SU-DHL-6 (cell line): ENCODE measurements around the gene C4BPB.

Experiments
- H2AFZ ChIP-seq: fragments of 200-600 bp; sonication (generic); 2 replicates; pipeline ENCODE4 v1.6.1; 2014; ENCODE audit warnings: low read depth, mild to moderate bottlenecking, moderate library complexity, mixed read lengths, antibody characterized with exemption, low read length; ENCODE audit not compliant: severe bottlenecking
- H3F3A ChIP-seq: fragments of 200-600 bp; shearing (Covaris generic); 2 replicates; pipeline ENCODE4 v1.6.0; 2016; ENCODE audit warnings: antibody characterized with exemption, mild to moderate bottlenecking; ENCODE audit not compliant: insufficient read depth
- H3K27ac ChIP-seq: fragments of 200-600 bp; sonication (generic); 2 replicates; pipeline ENCODE4 v1.5.1; 2016; ENCODE audit warnings: low read depth, mild to moderate bottlenecking, low read length, moderate library complexity, mixed read lengths
- H3K27me3 ChIP-seq: fragments of 200-600 bp; sonication (generic), shearing (Covaris generic); 2 replicates; pipeline ENCODE4 v1.6.0; 2014; ENCODE audit warnings: mild to moderate bottlenecking, low read length
- H3K36me3 ChIP-seq: fragments of 200-600 bp; sonication (generic); 2 replicates; pipeline ENCODE4 v1.6.1; 2014; ENCODE audit warnings: mild to moderate bottlenecking, low read length, mixed read lengths
- H3K4me2 ChIP-seq: fragments of 300-600, 200-600 bp; shearing (Covaris generic), sonication (generic); 2 replicates; pipeline ENCODE4 v1.6.0; 2014; ENCODE audit warnings: low read length, low read depth, mild to moderate bottlenecking; ENCODE audit not compliant: poor library complexity, severe bottlenecking
- H3K4me3 ChIP-seq: fragments of 200-600 bp; sonication (generic); 2 replicates; pipeline ENCODE4 v1.5.1; 2014; ENCODE audit warnings: antibody characterized with exemption, low read length, mild to moderate bottlenecking, mixed read lengths; ENCODE audit not compliant: insufficient read depth, poor library complexity, severe bottlenecking
- H3K79me2 ChIP-seq: fragments of 200-600 bp; sonication (generic); 2 replicates; pipeline ENCODE4 v1.6.1; 2014; ENCODE audit warnings: mild to moderate bottlenecking, low read length, moderate library complexity; ENCODE audit not compliant: insufficient read depth
- H3K9ac ChIP-seq: fragments of 200-600 bp; sonication (generic); 2 replicates; pipeline ENCODE4 v1.7.0; 2014; ENCODE audit warnings: mild to moderate bottlenecking, low read length
- H3K9me2 ChIP-seq: fragments of 200-600 bp; sonication (generic); replicated peaks from 2 replicates; pipeline ENCODE4 v1.6.1; 2014; ENCODE audit warnings: low read length; ENCODE audit not compliant: insufficient read depth
- H3K9me3 ChIP-seq: fragments of 200-600 bp; sonication (generic); 2 replicates; pipeline ENCODE4 v1.6.1; 2014; ENCODE audit warnings: low read length, mixed read lengths; ENCODE audit not compliant: insufficient read depth
- H4K20me1 ChIP-seq: fragments of 200-600 bp; sonication (generic); 2 replicates; pipeline ENCODE4 v1.6.1; 2014; ENCODE audit warnings: low read depth, mild to moderate bottlenecking, antibody characterized with exemption, low read length, moderate library complexity, mixed read lengths
- EZH2phosphoT487 ChIP-seq: fragments of 200-600 bp; sonication (generic), shearing (Covaris generic); conservative IDR thresholded peaks from 2 replicates; pipeline ENCODE4 v1.6.1; 2018; ENCODE audit warnings: mild to moderate bottlenecking, antibody characterized with exemption, low read length, moderate library complexity, mixed read lengths
- TF ChIP-seq, protein P1 (sequence below): fragments of 200-600 bp; sonication (generic); IDR thresholded peaks from one replicate; pipeline ENCODE4 v1.5.1; 2017; ENCODE audit warnings: antibody characterized with exemption, mild to moderate bottlenecking, low read length, moderate library complexity; ENCODE audit not compliant: insufficient read depth, poor library complexity, severe bottlenecking

C4BPB gene

DNA sequence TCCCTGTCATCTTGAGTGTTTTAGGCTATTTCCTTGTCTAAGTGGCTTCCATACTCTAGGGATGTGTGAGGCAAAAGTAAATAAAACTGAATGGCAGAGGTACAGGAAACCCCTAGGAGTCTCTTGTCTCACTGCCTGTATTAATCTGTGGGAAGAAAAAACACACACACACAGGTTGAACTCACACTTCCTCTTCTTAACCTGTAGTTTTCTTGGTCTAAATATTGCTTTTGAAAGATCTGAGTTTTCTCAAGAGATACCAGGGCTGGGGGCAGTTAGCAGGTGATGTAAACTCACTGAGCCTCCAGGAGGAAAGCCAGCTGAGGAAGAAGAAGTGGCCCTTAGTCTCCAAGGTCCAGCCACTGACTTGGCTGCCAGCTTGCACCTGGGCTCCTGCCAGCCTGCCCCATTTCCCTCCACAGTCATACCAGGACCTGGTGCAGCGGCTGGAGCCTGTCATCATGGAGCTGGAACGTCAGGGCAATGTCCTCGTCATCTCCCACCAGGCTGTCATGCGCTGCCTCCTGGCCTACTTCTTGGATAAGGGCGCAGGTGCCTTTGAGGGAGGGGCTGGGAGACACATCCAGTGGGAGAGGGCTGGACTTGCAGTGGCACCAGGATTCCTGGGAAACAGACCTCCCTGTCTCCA lies 18.7 kb upstream of the C4BPB start:
- Histone ChIP-seq H3K79me2 (no peaks in the 10 kb centered on the region), H3K9ac (no peak overlapping the region), H3K27ac (no peak overlapping the region), H3K36me3 (no peaks in the 10 kb centered on the region), H3F3A (no peaks in the 10 kb centered on the region), H4K20me1 (no peaks in the 10 kb centered on the region), H3K27me3 (no peaks in the 10 kb centered on the region), H3K4me2 (no peak overlapping the region), H3K4me3 (no peak overlapping the region), H3K9me2 (no peaks in the 10 kb centered on the region), H2AFZ (no peak overlapping the region), H3K9me3 (no peaks in the 10 kb centered on the region)
- TF ChIP-seq EZH2phosphoT487 = no peak
- TF ChIP-seq, protein P1, sequence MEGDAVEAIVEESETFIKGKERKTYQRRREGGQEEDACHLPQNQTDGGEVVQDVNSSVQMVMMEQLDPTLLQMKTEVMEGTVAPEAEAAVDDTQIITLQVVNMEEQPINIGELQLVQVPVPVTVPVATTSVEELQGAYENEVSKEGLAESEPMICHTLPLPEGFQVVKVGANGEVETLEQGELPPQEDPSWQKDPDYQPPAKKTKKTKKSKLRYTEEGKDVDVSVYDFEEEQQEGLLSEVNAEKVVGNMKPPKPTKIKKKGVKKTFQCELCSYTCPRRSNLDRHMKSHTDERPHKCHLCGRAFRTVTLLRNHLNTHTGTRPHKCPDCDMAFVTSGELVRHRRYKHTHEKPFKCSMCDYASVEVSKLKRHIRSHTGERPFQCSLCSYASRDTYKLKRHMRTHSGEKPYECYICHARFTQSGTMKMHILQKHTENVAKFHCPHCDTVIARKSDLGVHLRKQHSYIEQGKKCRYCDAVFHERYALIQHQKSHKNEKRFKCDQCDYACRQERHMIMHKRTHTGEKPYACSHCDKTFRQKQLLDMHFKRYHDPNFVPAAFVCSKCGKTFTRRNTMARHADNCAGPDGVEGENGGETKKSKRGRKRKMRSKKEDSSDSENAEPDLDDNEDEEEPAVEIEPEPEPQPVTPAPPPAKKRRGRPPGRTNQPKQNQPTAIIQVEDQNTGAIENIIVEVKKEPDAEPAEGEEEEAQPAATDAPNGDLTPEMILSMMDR = no peak

DNA sequence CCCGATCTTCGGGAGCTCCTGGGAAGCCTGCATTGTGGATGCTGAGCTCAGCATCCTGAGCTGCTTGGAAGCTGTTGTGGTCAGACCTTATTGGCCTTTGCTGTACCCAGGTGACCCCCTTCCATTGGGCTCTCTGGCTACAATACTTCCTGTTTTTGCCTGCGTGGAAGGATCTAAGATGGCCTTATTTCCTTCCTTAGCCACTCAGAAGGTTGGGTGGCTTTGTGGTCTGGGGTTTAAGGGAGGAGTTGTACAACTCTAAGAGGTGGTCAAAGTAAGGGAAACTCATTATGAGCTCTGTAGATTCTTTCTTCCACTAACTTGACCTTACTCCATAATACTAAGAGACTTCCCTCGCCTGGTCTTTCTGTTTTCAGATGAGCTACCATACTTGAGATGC lies 17.8 kb upstream of the C4BPB start:
- no peaks in the 10 kb centered on the region for H3F3A ChIP-seq
- H3K36me3 ChIP-seq = no peaks in the 10 kb centered on the region
- H2AFZ ChIP-seq = no peak overlapping the region
- TF ChIP-seq EZH2phosphoT487 = no peak
- TF ChIP-seq, protein P1 = no peak
- no peaks in the 10 kb centered on the region for H3K27me3 ChIP-seq
- H3K9ac ChIP-seq = no peak overlapping the region
- H3K27ac ChIP-seq = no peak overlapping the region
- no peak overlapping the region for H3K4me2 ChIP-seq
- no peak overlapping the region for H3K4me3 ChIP-seq
- H3K9me3 ChIP-seq = no peaks in the 10 kb centered on the region
- H4K20me1 ChIP-seq = no peaks in the 10 kb centered on the region
- no peaks in the 10 kb centered on the region for H3K9me2 ChIP-seq
- no peaks in the 10 kb centered on the region for H3K79me2 ChIP-seq

DNA sequence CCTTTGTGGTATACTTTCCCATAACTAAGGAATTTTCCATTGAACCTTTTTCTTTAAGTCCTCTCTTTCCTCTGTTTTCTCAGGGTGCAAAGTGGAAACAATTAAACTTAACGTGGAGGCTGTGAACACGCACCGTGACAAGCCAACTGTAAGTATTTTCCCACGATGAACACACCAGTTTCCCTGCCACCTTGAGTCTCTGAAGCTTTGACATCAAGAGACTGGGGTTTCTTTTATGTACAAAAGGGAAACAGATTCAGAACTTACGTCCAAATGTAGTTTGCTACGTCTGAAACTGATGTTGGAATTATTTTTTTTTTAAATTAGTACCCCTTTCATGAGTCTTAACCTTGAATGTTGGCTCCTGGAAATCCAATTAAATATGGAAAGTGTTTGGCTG lies 17.2 kb upstream of the C4BPB start:
- Histone ChIP-seq H3K4me3 (no peak overlapping the region), H3K27ac (no peak overlapping the region), H3K36me3 (no peaks in the 10 kb centered on the region), H3K27me3 (no peaks in the 10 kb centered on the region), H3K79me2 (no peaks in the 10 kb centered on the region), H3K9ac (no peak overlapping the region), H3K9me3 (no peaks in the 10 kb centered on the region), H3K4me2 (no peak overlapping the region), H3F3A (no peaks in the 10 kb centered on the region), H4K20me1 (no peaks in the 10 kb centered on the region), H2AFZ (no peak overlapping the region), H3K9me2 (no peaks in the 10 kb centered on the region)
- TF ChIP-seq, protein P1 = no peak
- TF ChIP-seq EZH2phosphoT487 = no peak
